Measurements from ENCODE around the gene CCDC61.

Gene CCDC61

GRCh38 chr19:46067691-46068090 lies 72.4 kb downstream of the CCDC61 start:
- ChIA-PET CTCF (interaction anchor here (1.1 kb wide), 1 partner anchor 11 kb away, joined by 3 read pairs; no protein-coding TSS in a partner anchor), POLR2A (no interaction called here)
- TF ChIP-seq SUZ12 (IDR thresholded peaks at IDR 0.05): no peak
- no peak for TF ChIP-seq TARDBP (IDR thresholded peaks at IDR 0.05)
- no peak for TF ChIP-seq L3MBTL2 (conservative IDR thresholded peaks at IDR 0.05)
- no peak for TF ChIP-seq LEF1 (IDR thresholded peaks at IDR 0.05; ENCODE audit: borderline replicate concordance)
- TF ChIP-seq FOXM1 (IDR thresholded peaks at IDR 0.05; ENCODE audit: borderline replicate concordance): no peak
- no peak for TF ChIP-seq ARNT (IDR thresholded peaks at IDR 0.05)
- no peak for DNase-seq (ENCODE audit: extremely low spot score)

Measured in HEK293T (cell line).